Endothelial cell of umbilical vein (primary cell): ENCODE measurements around the gene SREBF1. TPM values are rescaled to one million over a fixed set of nuclear protein-coding genes. Genes with fewer than 3 reads are reported as not detected.

Source experiments
- BruUV-seq: library from RNA; stranded (reverse); fragments of 400-500 nt; replicated peaks from 2 replicates; lab custom pipeline; 2021; lab: Mats Ljungman, UMichigan
- CTCF ChIA-PET: fragments of 300-600, 350-600 bp; sonication (Branson Sonifier 250); formaldehyde crosslinking; loops from one replicate; lab custom pipeline; 2021; ENCODE audit warnings: antibody characterized with exemption, inconsistent platforms; lab: Charles Lee
- POLR2A ChIA-PET: fragments of 300-600, 350-600 bp; sonication (Branson Sonifier 250); formaldehyde crosslinking; loops from one replicate; lab custom pipeline; 2021; ENCODE audit warnings: antibody characterized with exemption, inconsistent platforms; lab: Charles Lee
- DNase-seq: peaks from one replicate; pipeline ENCODE4 v3.0.0-alpha.2; 2011; ENCODE audit warnings: low read depth, low spot score
- FAIRE-seq: peaks from 2 replicates; lab custom pipeline; 2011; peaks lifted over from hg19 to GRCh38; lab: Jason Lieb, UNC
- H2AFZ ChIP-seq: 2 replicates; pipeline ENCODE4 v1.6.0; 2012; ENCODE audit warnings: low read depth, low read length, control low read depth, inconsistent platforms
- H3K27ac ChIP-seq: 2 replicates; pipeline ENCODE4 v1.5.1; 2011; ENCODE audit warnings: low read depth, mild to moderate bottlenecking, control low read depth, low read length, moderate library complexity; ENCODE audit not compliant: insufficient read depth
- H3K27me3 ChIP-seq, 2 experiments: 2 replicates each; pipeline versions ENCODE4 v1.6.0 to v1.6.1; 2011; ENCODE audit warnings: low read length in 2 of 2, mixed read lengths in 1 of 2; ENCODE audit not compliant: control insufficient read depth in 2 of 2, insufficient read depth in 2 of 2
- H3K36me3 ChIP-seq, 2 experiments: 2 replicates in 1 of 2; 3 replicates in 1 of 2; pipeline ENCODE4 v1.5.1; 2011; ENCODE audit warnings: low read length in 2 of 2, mild to moderate bottlenecking in 1 of 2, moderate library complexity in 1 of 2; ENCODE audit not compliant: control insufficient read depth in 2 of 2, insufficient read depth in 2 of 2; ENCODE audit errors: extremely low read depth in 1 of 2
- H3K4me1 ChIP-seq: 3 replicates; pipeline ENCODE4 v1.5.1; 2011; ENCODE audit warnings: mild to moderate bottlenecking, low read length; ENCODE audit not compliant: control insufficient read depth, insufficient read depth; ENCODE audit errors: extremely low read depth
- H3K4me2 ChIP-seq: 2 replicates; pipeline ENCODE4 v1.6.1; 2011; ENCODE audit warnings: low read length, control low read depth, mixed read lengths; ENCODE audit not compliant: insufficient read depth
- H3K4me3 ChIP-seq, 3 experiments: fragments of 200-600 bp in 1 of 3; sonication (generic), shearing (Covaris generic) in 1 of 3; replicated peaks in 1 of 3; 2 replicates each; pipeline ENCODE4 v1.5.1; 2011 to 2016; ENCODE audit warnings: control low read depth in 3 of 3, low read length in 3 of 3, mild to moderate bottlenecking in 2 of 3, inconsistent platforms in 1 of 3, low read depth in 1 of 3, moderate library complexity in 1 of 3; ENCODE audit not compliant: insufficient read depth in 1 of 3
- H3K79me2 ChIP-seq: 2 replicates; pipeline ENCODE4 v1.6.0; 2012; ENCODE audit warnings: low read length, inconsistent platforms; ENCODE audit not compliant: control insufficient read depth, insufficient read depth
- H3K9ac ChIP-seq: replicated peaks from 2 replicates; pipeline ENCODE3; 2011; ENCODE audit warnings: low read length, control low read depth; ENCODE audit not compliant: insufficient read depth; ENCODE audit errors: extremely low read depth
- H3K9me1 ChIP-seq: replicated peaks from 3 replicates; pipeline ENCODE4 v1.6.0; 2011; ENCODE audit warnings: mild to moderate bottlenecking, low read length; ENCODE audit not compliant: control insufficient read depth, insufficient read depth; ENCODE audit errors: extremely low read depth
- H3K9me3 ChIP-seq: replicated peaks from 2 replicates; pipeline ENCODE4 v1.5.1; 2012; ENCODE audit warnings: low read length, inconsistent platforms; ENCODE audit not compliant: control insufficient read depth, insufficient read depth
- H4K20me1 ChIP-seq: replicated peaks from 2 replicates; pipeline ENCODE3; 2011; ENCODE audit warnings: mild to moderate bottlenecking, low read length; ENCODE audit not compliant: control insufficient read depth, insufficient read depth; ENCODE audit errors: extremely low read depth
- EZH2 ChIP-seq: IDR thresholded peaks from 2 replicates; pipeline ENCODE4 v1.6.1; 2012; ENCODE audit warnings: borderline replicate concordance, low read depth, mild to moderate bottlenecking, moderate library complexity, low read length, inconsistent platforms; ENCODE audit not compliant: severe bottlenecking
- FOS ChIP-seq: IDR thresholded peaks from 2 replicates; pipeline ENCODE4 v1.6.1; 2011; ENCODE audit warnings: mild to moderate bottlenecking, low read length, moderate library complexity, borderline replicate concordance; ENCODE audit not compliant: insufficient read depth
- GATA2 ChIP-seq: IDR thresholded peaks from 2 replicates; pipeline ENCODE4 v1.7.0; 2011; ENCODE audit warnings: low read depth, mild to moderate bottlenecking, moderate library complexity, mixed read lengths, low read length; ENCODE audit not compliant: insufficient read length, insufficient read depth
- JUN ChIP-seq: IDR thresholded peaks from 2 replicates; pipeline ENCODE4 v1.6.1; 2011; ENCODE audit warnings: borderline replicate concordance, low read depth; ENCODE audit not compliant: insufficient read length, insufficient read depth
- MYC ChIP-seq: IDR thresholded peaks from one replicate; pipeline ENCODE4 v1.6.1; 2011; ENCODE audit warnings: mild to moderate bottlenecking, low read depth, low read length
- POLR2A ChIP-seq: IDR thresholded peaks from 2 replicates; pipeline ENCODE4 v1.6.1; 2012; ENCODE audit warnings: low read depth, mild to moderate bottlenecking, control low read depth, low read length
- POLR2AphosphoS5 ChIP-seq: IDR thresholded peaks from 2 replicates; pipeline ENCODE4 v1.6.1; 2012; ENCODE audit warnings: low read depth, mild to moderate bottlenecking, control low read depth, low read length, moderate library complexity; ENCODE audit not compliant: insufficient read depth
- dilution Hi-C: fragments of 300-500 bp; cut with MboI; formaldehyde crosslinking; loops from one replicate; pipeline ENCODE4 v1.15.0; 2019; ENCODE audit warnings: low sequenced_read_pairs; ENCODE audit not compliant: extremely low pct_ligation_motif_present
- intact Hi-C: fragments of 100-400 bp; cut with micrococcal nuclease; formaldehyde crosslinking; loops from one replicate; pipeline ENCODE4 v1.10.0; 2022
- polyA plus RNA-seq, 4 experiments: library from polyadenylated mRNA; depleted of rRNA in 3 of 4; stranded (reverse) in 3 of 4; unstranded in 1 of 4; fragments of >200 nt; gene quantifications; 2 replicates each; pipeline versions ENCODE4 v1.2.1 to v1.2.3, GENCODE V29; 2011 to 2012; ENCODE audit warnings: missing spikeins in 1 of 4
- total RNA-seq: library from RNA; stranded (reverse); gene quantifications from 2 replicates; pipeline ENCODE4 v1.2.3, GENCODE V29; 2021
- TF ChIP-seq, protein P1 (sequence below), 2 donors: IDR thresholded peaks; 1 replicate in 1 of 2; 2 replicates in 1 of 2; pipeline ENCODE4 v1.5.1; 2011; ENCODE audit warnings: low read length in 2 of 2, mild to moderate bottlenecking in 2 of 2, moderate library complexity in 2 of 2, control low read depth in 1 of 2, inconsistent platforms in 1 of 2, low read depth in 1 of 2; ENCODE audit not compliant: insufficient read depth in 1 of 2; ENCODE audit errors: extremely low read depth in 1 of 2
- TF ChIP-seq, protein P2 (sequence below): IDR thresholded peaks from 2 replicates; pipeline ENCODE4 v1.6.1; 2011; ENCODE audit not compliant: insufficient read depth, insufficient read length

Gene SREBF1
- total and polyA plus RNA-seq, 2 donors (not counting 3 experiments of a cell fraction or from before 2014, with no cell fraction given), result 50.4 to 109 TPM

DNA sequence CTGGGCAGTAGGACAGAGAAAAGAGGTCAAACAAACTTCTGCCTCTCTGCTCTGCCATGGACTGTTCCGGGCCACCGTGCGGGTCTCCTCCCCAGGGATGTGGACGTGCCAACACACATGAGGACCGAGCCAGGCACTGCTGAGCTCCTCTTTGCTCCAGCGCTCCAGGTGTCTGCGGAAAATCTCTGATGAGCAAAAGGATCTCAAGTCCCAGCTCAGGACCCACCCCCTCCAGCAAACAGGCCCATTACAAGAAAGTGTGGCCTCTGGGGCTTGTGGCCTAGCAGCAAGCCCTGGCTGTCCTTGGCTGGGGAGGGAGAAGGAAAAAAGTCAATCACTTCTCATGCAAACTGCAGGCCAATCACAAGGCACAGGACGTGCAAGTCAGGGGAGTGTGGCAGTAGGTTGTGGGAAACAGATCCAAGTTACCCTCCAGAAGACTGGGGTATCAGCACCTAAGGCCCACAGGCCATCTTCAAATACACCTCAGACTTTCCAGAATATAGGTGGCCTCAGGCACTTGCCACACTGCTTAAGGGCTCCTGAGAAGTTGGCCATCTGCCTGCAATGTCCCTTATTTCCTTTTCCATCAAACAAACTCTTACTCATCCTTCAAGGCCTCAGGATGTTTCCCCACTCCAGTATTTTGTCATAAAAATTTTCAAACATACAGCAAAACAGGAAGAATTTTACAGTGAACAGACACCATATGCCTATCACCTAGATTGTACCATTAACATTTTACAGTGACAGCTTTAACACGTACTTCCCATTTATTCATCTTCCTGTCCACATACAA, 36.0 kb upstream of the SREBF1 start:
- peaks cover 18% of the 10 kb centered on the region for H3K4me1 ChIP-seq
- no peaks in the 10 kb centered on the region for H3K27me3 ChIP-seq
- BruUV-seq, result no TSS peak
- dilution Hi-C loops (no loop called here), intact Hi-C loops (no loop called here)
- H4K20me1 ChIP-seq, result no peaks in the 10 kb centered on the region
- no peak overlapping the region for H3K4me2 ChIP-seq
- POLR2A ChIA-PET, result no interaction called here
- H3K9ac ChIP-seq, result no peak overlapping the region
- FAIRE-seq, result no peak
- TF ChIP-seq GATA2 (no peak), FOS (no peak), JUN (no peak), MYC (no peak), POLR2A (no peak), POLR2AphosphoS5 (no peak), EZH2 (no peak)
- TF ChIP-seq, protein P1, sequence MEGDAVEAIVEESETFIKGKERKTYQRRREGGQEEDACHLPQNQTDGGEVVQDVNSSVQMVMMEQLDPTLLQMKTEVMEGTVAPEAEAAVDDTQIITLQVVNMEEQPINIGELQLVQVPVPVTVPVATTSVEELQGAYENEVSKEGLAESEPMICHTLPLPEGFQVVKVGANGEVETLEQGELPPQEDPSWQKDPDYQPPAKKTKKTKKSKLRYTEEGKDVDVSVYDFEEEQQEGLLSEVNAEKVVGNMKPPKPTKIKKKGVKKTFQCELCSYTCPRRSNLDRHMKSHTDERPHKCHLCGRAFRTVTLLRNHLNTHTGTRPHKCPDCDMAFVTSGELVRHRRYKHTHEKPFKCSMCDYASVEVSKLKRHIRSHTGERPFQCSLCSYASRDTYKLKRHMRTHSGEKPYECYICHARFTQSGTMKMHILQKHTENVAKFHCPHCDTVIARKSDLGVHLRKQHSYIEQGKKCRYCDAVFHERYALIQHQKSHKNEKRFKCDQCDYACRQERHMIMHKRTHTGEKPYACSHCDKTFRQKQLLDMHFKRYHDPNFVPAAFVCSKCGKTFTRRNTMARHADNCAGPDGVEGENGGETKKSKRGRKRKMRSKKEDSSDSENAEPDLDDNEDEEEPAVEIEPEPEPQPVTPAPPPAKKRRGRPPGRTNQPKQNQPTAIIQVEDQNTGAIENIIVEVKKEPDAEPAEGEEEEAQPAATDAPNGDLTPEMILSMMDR (IDR thresholded peaks at IDR 0.05; ENCODE audit: extremely low read depth in 1 of 2, insufficient read depth in 1 of 2, low read depth in 1 of 2, low read length in 2 of 2), result no peak
- TF ChIP-seq, protein P2, sequence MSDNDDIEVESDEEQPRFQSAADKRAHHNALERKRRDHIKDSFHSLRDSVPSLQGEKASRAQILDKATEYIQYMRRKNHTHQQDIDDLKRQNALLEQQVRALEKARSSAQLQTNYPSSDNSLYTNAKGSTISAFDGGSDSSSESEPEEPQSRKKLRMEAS, result no peak
- H3K79me2 ChIP-seq, result no peaks in the 10 kb centered on the region
- no peak overlapping the region for H3K27ac ChIP-seq
- no peak overlapping the region for H2AFZ ChIP-seq
- no peaks in the 10 kb centered on the region for H3K9me1 ChIP-seq
- no peaks in the 10 kb centered on the region for H3K36me3 ChIP-seq
- H3K9me3 ChIP-seq, result no peaks in the 10 kb centered on the region
- H3K4me3 ChIP-seq, result no peak overlapping the region
- CTCF ChIA-PET, result no interaction called here
- DNase-seq, result no peak
